Head of caudate nucleus (tissue), 42 donors: ENCODE measurements around the gene TSACC.

Source experiments
- DNase-seq, 42 donors: peaks; one replicate each; pipeline versions ENCODE4 v3.0.0 to v3.0.0-alpha.2; 2020 to 2021; ENCODE audit warnings: mixed read lengths in 7 of 42
- intact Hi-C: fragments of 100-400 bp; cut with DNase I; formaldehyde crosslinking; loops from one replicate; pipeline ENCODE4 v1.15.0; 2022

TSACC gene

GRCh38 chr1:156387870-156388173, 49.5 kb downstream of the TSACC start:
- intact Hi-C loops, result loop anchor here (1.0 to 10.0 kb wide), 2 partner anchors 24 to 217 kb away; partner anchors contain the start of gene GPATCH4
- peak in 2 of 42 donors; percentile 31 to 53 for DNase-seq

GRCh38 chr1:156388174-156389137, 50.1 kb downstream of the TSACC start:
- intact Hi-C loops, result loop anchor here (1.0 to 10.0 kb wide), 2 partner anchors 24 to 216 kb away; partner anchors contain the start of gene GPATCH4
- DNase-seq, result peak; percentile 87 to 98 (median 94)

- intact Hi-C loops, result loop anchor here (10.0 kb wide), 1 partner anchor 215 kb away; the partner anchor contains the start of gene GPATCH4
- DNase-seq, result peak in 16 of 42 donors; percentile 35 to 77 (median 52)
Observed at GRCh38 chr1:156389311-156389710, 51.0 kb downstream of the TSACC start.

- peak in 36 of 42 donors; percentile 39 to 85 (median 66) for DNase-seq
- intact Hi-C loops, result no loop called here
Observed at GRCh38 chr1:156390469-156391365, 52.4 kb downstream of the TSACC start.

GRCh38 chr1:156391366-156391677, 53.0 kb downstream of the TSACC start:
- no peak for DNase-seq
- intact Hi-C loops, result no loop called here

GRCh38 chr1:156391701-156392100, 53.4 kb downstream of the TSACC start:
- no peak for DNase-seq
- intact Hi-C loops, result no loop called here

- intact Hi-C loops, result no loop called here
- DNase-seq, result no peak
Observed at GRCh38 chr1:156392452-156392853, 54.1 kb downstream of the TSACC start.

GRCh38 chr1:156393095-156393494, 54.8 kb downstream of the TSACC start:
- DNase-seq, result no peak
- intact Hi-C loops, result no loop called here

- intact Hi-C loops, result no loop called here
- DNase-seq, result no peak
Observed at GRCh38 chr1:156394082-156394481, 55.8 kb downstream of the TSACC start.

GRCh38 chr1:156394835-156395461, 56.6 kb downstream of the TSACC start:
- DNase-seq, result no peak
- intact Hi-C loops, result no loop called here
